ENCODE results near the gene ATP2B2.

DNA sequence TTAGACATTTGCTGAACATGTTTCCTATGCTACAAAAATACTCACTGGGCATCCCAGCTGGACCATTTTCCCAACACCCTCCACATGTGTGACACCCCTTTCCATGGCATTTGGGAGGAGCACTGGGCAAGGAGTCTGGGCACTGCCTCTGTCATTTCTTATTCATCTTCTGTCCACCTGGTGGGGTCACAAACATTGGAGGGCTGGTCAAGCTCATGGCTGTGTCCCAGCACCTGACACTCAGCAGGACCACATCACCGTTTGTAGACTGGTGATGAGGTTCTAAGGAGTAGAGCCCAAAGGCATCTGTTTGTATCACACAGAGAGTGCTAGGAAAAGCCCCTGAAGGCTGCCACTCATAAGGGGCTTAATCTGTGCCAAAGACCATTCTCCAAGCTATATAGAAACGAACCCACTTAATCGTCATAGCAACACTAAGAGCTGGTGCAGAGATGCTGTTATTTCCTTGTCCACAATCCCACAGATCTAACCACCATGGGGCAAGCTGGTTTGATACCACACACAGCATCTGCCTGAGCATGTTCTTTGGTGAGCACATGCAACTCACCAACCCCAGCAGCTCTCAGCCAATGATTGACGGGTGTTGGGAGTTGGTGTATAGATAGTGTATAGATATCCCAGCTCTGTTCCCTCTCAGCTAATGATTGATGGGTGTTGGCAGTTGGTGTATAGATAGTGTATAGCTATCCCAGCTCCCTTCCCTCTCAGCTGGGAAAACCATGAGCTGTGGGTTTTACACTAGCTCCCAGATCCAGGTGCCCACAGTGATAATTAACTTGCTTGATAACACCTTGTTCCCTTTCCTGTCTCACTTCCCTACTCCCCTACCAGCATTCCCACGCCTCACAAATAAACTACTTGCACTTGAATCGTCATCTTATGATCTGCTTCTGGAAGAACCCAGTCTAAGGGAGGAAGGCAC, 42.7 kb upstream of the ATP2B2 start:
- TF ChIP-seq JUNB (IDR thresholded peaks at IDR 0.05) (no peak), CBX2 (IDR thresholded peaks at IDR 0.05; ENCODE audit: borderline replicate concordance, low read depth) (no peak), SMC3 (IDR thresholded peaks at IDR 0.05) (no peak)
- TF ChIP-seq, protein P1, sequence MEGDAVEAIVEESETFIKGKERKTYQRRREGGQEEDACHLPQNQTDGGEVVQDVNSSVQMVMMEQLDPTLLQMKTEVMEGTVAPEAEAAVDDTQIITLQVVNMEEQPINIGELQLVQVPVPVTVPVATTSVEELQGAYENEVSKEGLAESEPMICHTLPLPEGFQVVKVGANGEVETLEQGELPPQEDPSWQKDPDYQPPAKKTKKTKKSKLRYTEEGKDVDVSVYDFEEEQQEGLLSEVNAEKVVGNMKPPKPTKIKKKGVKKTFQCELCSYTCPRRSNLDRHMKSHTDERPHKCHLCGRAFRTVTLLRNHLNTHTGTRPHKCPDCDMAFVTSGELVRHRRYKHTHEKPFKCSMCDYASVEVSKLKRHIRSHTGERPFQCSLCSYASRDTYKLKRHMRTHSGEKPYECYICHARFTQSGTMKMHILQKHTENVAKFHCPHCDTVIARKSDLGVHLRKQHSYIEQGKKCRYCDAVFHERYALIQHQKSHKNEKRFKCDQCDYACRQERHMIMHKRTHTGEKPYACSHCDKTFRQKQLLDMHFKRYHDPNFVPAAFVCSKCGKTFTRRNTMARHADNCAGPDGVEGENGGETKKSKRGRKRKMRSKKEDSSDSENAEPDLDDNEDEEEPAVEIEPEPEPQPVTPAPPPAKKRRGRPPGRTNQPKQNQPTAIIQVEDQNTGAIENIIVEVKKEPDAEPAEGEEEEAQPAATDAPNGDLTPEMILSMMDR (IDR thresholded peaks at IDR 0.05) = no peak
